HCT116 (cell line): ENCODE data around the gene OR5K4. TPM values are rescaled to one million over a fixed set of nuclear protein-coding genes. Genes with fewer than 3 reads are reported as not detected.

Source experiments
- ATAC-seq: fragments of 200-7000 bp; cut with Tn5 transposase; 2 replicates; pipeline ENCODE4 v1.9.1; 2020; ENCODE audit warnings: mild to moderate bottlenecking, moderate library complexity
- BruUV-seq: library from RNA; stranded (reverse); fragments of 400-500 nt; replicated peaks from 2 replicates; lab custom pipeline; 2021; lab: Mats Ljungman, UMichigan
- CTCF ChIA-PET: fragments of 300-600 bp; sonication (Branson Sonifier 250); formaldehyde crosslinking; loops from one replicate; lab custom pipeline; 2021; ENCODE audit warnings: antibody characterized with exemption; lab: Charles Lee
- POLR2A ChIA-PET: fragments of 300-600, 350-600 bp; sonication (Branson Sonifier 250); formaldehyde crosslinking; loops from one replicate; lab custom pipeline; 2021; ENCODE audit warnings: antibody characterized with exemption; lab: Charles Lee
- RAD21 ChIA-PET, 2 experiments: fragments of 300-600 bp; sonication (Branson Sonifier 250); formaldehyde crosslinking; loops; one replicate each; lab custom pipeline; 2023; ENCODE audit warnings: low total read pairs in 2 of 2; ENCODE audit not compliant: uncharacterized antibody in 2 of 2, unreplicated experiment in 2 of 2, low non-redundant PET in 1 of 2; lab: Charles Lee
- DNase-seq: peaks from one replicate; pipeline ENCODE4 v3.0.0-alpha.2; 2010; ENCODE audit warnings: low read depth, low spot score
- H2AFZ ChIP-seq: fragments of 200-600 bp; shearing (Covaris generic), sonication (generic); 2 replicates; pipeline ENCODE4 v1.6.1; 2017; ENCODE audit warnings: low read depth, mixed run types, mixed read lengths, antibody characterized with exemption, low read length; ENCODE audit not compliant: poor library complexity, severe bottlenecking
- H3K27ac ChIP-seq: 2 replicates; pipeline ENCODE4 v1.5.1; 2012; ENCODE audit warnings: low read depth, low read length
- H3K27me3 ChIP-seq: fragments of 200-600 bp; sonication (generic); 2 replicates; pipeline ENCODE4 v1.6.1; 2016; ENCODE audit warnings: mixed run types, low read length, mixed read lengths; ENCODE audit not compliant: insufficient read depth
- H3K36me3 ChIP-seq, 2 experiments: fragments of 200-500 bp in 1 of 2; fragments of 200-600 bp in 1 of 2; sonication (Bioruptor generic) in 1 of 2; sonication (generic) in 1 of 2; 2 replicates each; pipeline versions ENCODE4 v1.5.1 to v1.6.1; 2014 to 2016; ENCODE audit warnings: low read length in 2 of 2, inconsistent platforms in 1 of 2, mixed read lengths in 1 of 2, mixed run types in 1 of 2; ENCODE audit not compliant: insufficient read depth in 2 of 2, control insufficient read depth in 1 of 2
- H3K4me1 ChIP-seq, 2 experiments: fragments of 200-600 bp in 1 of 2; sonication (generic) in 1 of 2; 2 replicates each; pipeline versions ENCODE4 v1.5.1 to v1.6.1; 2012 to 2017; ENCODE audit warnings: low read length in 2 of 2, inconsistent platforms in 1 of 2, mild to moderate bottlenecking in 1 of 2, mixed read lengths in 1 of 2, mixed run types in 1 of 2, moderate library complexity in 1 of 2; ENCODE audit not compliant: insufficient read depth in 2 of 2, control insufficient read depth in 1 of 2
- H3K4me2 ChIP-seq: fragments of 200-600 bp; sonication (generic); 2 replicates; pipeline ENCODE4 v1.6.1; 2017; ENCODE audit warnings: mixed run types, low read length, mixed read lengths
- H3K4me3 ChIP-seq, 2 experiments: fragments of 200-600 bp in 1 of 2; sonication (generic) in 1 of 2; replicated peaks in 1 of 2; 2 replicates each; pipeline ENCODE4 v1.5.1; 2011 to 2016; ENCODE audit warnings: low read length in 2 of 2, control low read depth in 1 of 2, low read depth in 1 of 2, mild to moderate bottlenecking in 1 of 2, mixed read lengths in 1 of 2, mixed run types in 1 of 2
- H3K79me2 ChIP-seq: fragments of 200-600 bp; sonication (generic); 2 replicates; pipeline ENCODE4 v1.6.1; 2017; ENCODE audit warnings: mild to moderate bottlenecking, mixed run types, low read length, moderate library complexity, mixed read lengths; ENCODE audit not compliant: insufficient read depth
- H3K9ac ChIP-seq: fragments of 200-600 bp; sonication (generic); 2 replicates; pipeline ENCODE4 v1.6.1; 2016; ENCODE audit warnings: low read length, mixed read lengths
- H3K9me2 ChIP-seq: fragments of 200-600 bp; sonication (generic), shearing (Covaris generic); 2 replicates; pipeline ENCODE4 v1.6.1; 2017; ENCODE audit warnings: mixed run types, mild to moderate bottlenecking, moderate library complexity; ENCODE audit not compliant: insufficient read depth
- H3K9me3 ChIP-seq, 2 experiments: fragments of 200-500 bp in 1 of 2; fragments of 200-600 bp in 1 of 2; sonication (Bioruptor generic) in 1 of 2; sonication (generic) in 1 of 2; 2 replicates each; pipeline ENCODE4 v1.6.1; 2014 to 2017; ENCODE audit warnings: low read length in 2 of 2, mixed read lengths in 2 of 2, inconsistent platforms in 1 of 2, low read depth in 1 of 2, mild to moderate bottlenecking in 1 of 2, mixed run types in 1 of 2, moderate library complexity in 1 of 2; ENCODE audit not compliant: control insufficient read depth in 1 of 2, insufficient read depth in 1 of 2
- H4K20me1 ChIP-seq: fragments of 200-600 bp; sonication (generic), shearing (Covaris generic); 2 replicates; pipeline ENCODE4 v1.6.1; 2017; ENCODE audit warnings: mixed run types, mild to moderate bottlenecking, moderate library complexity; ENCODE audit not compliant: insufficient read depth
- ATF3 ChIP-seq: IDR thresholded peaks from 2 replicates; pipeline ENCODE4 v1.6.1; 2012
- CBX3 ChIP-seq: IDR thresholded peaks from 2 replicates; pipeline ENCODE4 v1.6.1; 2012; ENCODE audit warnings: low read depth
- CEBPB ChIP-seq: IDR thresholded peaks from 2 replicates; pipeline ENCODE4 v1.6.1; 2012; ENCODE audit warnings: low read depth
- EGR1 ChIP-seq: IDR thresholded peaks from 2 replicates; pipeline ENCODE4 v1.6.1; 2012; ENCODE audit warnings: low read depth
- REST ChIP-seq: IDR thresholded peaks from 2 replicates; pipeline ENCODE4 v1.6.1; 2012; ENCODE audit warnings: low read depth
- SIN3A ChIP-seq: IDR thresholded peaks from 2 replicates; pipeline ENCODE4 v1.6.1; 2012; ENCODE audit warnings: low read depth
- SP1 ChIP-seq: IDR thresholded peaks from 2 replicates; pipeline ENCODE4 v1.6.1; 2012; ENCODE audit warnings: low read depth
- TCF7L2 ChIP-seq: IDR thresholded peaks from 2 replicates; pipeline ENCODE4 v1.7.0; 2011; ENCODE audit warnings: borderline replicate concordance, inconsistent platforms; ENCODE audit not compliant: insufficient read depth, insufficient read length; ENCODE audit errors: extremely low read depth
- YY1 ChIP-seq: IDR thresholded peaks from 2 replicates; pipeline ENCODE4 v1.6.1; 2011; ENCODE audit warnings: low read length, low read depth, moderate library complexity, mild to moderate bottlenecking; ENCODE audit not compliant: insufficient replicate concordance; ENCODE audit errors: extremely low read depth
- ZFX ChIP-seq: fragments of 450-650 bp; IDR thresholded peaks from 2 replicates; pipeline ENCODE4 v1.6.1; 2017
- intact Hi-C: fragments of 100-400 bp; cut with micrococcal nuclease; formaldehyde crosslinking; loops from 2 replicates; pipeline ENCODE4 v1.10.0; 2022
- total RNA-seq: library from RNA; stranded (reverse); gene quantifications from one replicate; pipeline ENCODE4 v1.2.1, GENCODE V29; 2021; ENCODE audit not compliant: unreplicated experiment

OR5K4 gene
- total RNA-seq, 1 experiment from 2014 or later: not detected

- Histone ChIP-seq H3K9ac (no peak overlapping the region), H3K9me3 (no peaks in the 10 kb centered on the region), H3K9me2 (no peaks in the 10 kb centered on the region), H3K4me2 (no peak overlapping the region), H3K36me3 (no peaks in the 10 kb centered on the region), H2AFZ (no peak overlapping the region), H4K20me1 (no peaks in the 10 kb centered on the region), H3K79me2 (no peaks in the 10 kb centered on the region), H3K4me1 (no peaks in the 10 kb centered on the region), H3K4me3 (no peak overlapping the region), H3K27me3 (no peaks in the 10 kb centered on the region), H3K27ac (no peak overlapping the region)
- no TSS peak for BruUV-seq
- ATAC-seq (no peak), DNase-seq (no peak)
- intact Hi-C loops: no loop called here
- no peak for TF ChIP-seq REST
- TF ChIP-seq ATF3: no peak
- no peak for TF ChIP-seq EGR1
- no peak for TF ChIP-seq CEBPB
- TF ChIP-seq TCF7L2: no peak
- no peak for TF ChIP-seq SIN3A
- no peak for TF ChIP-seq SP1
- no peak for TF ChIP-seq ZFX
- TF ChIP-seq YY1: no peak
- TF ChIP-seq CBX3: no peak
- POLR2A ChIA-PET: no interaction called here
- CTCF ChIA-PET: no interaction called here
- RAD21 ChIA-PET: no interaction called here
Observed at GRCh38 chr3:98371853-98372252, 18.2 kb downstream of the OR5K4 start.
